Endometrium (tissue), 2 donors: ENCODE measurements around the gene MOB2.
"Not testable (repeated sequence)": the region's sequence is repeated elsewhere in the genome, so short reads cannot be mapped to it uniquely, and the experiment has no call there.

Source experiments
- FAIRE-seq: peaks from 2 replicates; lab custom pipeline; 2012; peaks lifted over from hg19 to GRCh38; lab: Jason Lieb, UNC
- donor health status: control.
- donor health status: control.

The MOB2 gene

DNA sequence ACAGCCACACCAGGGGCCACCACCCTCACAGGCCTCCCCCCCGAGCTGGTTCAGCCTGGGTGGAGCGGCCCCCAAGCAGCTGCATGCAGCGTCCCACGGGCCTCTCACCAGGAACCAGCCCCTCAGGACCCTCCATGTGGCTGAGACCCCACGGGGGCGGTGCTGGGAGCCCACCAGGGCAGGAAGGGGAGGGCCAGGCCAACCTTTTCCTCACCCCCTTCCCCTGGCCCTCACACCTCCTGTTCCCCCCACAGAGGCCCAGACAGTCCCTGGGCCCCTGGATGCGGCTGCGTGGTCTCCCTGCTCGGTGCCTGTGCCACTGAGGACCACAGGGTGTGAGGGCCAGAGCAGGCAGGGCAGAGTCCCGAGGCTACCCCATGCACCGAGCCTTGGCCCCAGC is 46.5 kb downstream of the MOB2 start:
- FAIRE-seq, result no peak

DNA sequence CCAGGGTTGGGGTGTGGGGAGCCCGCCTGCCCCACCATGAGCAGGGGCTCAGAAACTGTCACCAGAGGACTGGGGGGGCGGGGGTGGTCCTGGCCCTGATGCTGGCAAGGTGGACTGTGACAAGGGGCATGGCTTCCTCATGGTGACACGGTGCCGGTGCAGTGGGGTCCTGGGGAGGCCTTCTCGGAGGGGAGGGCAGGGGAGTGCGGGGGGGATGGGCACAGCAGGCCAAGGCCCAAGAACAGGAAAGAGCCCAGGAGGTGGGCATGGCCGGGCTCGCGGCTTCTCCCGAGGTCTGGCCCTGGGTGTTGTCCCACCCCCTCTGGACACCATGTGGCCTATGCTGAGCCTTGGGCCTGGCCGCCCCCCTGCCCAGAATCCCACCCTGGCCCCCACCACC is 47.2 kb downstream of the MOB2 start:
- FAIRE-seq, result no peak

DNA sequence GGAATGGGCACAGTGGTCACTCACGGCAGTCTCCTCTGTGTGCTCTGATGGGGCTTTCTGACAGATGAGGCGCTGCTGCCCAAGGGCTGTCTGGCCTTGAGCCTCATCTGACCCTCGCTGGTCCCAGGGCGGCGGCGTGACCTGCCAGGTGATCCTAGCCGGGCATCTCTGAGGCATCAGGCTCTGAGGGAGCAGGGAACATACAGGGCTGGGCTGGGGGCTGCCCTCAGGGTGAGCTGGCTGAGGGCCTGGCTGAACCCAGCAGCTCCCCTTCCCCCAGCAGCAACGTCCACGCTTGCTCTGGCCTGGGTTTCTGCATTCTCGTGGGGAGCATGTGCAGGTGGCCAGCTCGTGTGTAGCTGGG is 47.6 kb downstream of the MOB2 start:
- no peak for FAIRE-seq

DNA sequence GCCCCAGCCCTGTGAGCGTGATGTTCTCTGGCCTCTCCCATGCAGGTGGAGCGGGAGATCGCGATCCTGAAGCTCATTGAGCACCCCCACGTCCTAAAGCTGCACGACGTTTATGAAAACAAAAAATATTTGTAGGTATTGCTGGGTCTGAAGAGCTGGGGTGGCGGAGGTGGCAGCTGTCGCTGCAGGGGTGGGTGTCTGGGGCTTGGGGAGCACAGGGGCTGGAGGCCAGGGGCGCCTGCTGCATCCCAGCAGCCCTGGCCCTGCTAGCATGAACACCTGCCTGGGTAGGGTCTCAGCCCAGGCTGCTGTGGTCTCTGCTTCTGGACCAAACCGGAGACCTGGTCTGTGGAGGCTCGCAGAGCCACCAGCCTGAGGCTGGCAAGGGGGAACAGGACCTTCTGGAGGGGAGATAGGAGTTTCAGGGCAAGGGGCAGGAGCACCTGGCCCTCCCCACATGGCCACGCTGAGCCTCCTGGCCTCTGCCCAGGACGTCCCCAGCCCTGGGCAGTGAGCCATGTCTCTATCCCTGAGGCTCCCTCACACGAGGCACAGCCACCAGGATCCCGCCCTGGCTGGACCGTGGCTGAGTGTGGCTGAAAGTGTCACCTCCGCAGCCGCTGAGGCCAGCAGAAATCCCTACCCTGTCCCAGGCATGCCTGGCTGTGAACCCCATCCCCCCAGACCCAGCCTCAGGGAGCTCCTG is 48.2 kb downstream of the MOB2 start:
- FAIRE-seq, result no peak

DNA sequence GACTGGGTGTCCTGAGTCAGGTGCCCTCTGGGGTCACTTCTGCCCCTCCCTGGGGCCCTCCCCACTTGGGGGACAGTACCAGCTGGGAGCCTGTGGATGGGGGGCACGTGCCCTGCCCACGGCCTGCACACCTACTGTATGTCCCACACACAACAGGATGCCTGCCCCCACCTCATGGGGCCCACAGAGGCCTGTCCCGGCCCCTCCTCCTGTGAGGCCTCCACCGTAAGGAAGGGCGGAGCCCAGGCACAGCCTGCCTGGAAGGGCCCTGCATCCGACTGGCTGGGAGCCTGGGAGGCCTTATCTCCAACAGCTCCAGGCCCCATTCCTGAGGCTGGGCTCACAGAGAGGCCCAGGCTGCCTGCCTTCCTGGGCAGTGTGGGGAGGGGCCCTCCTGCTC is 49.1 kb downstream of the MOB2 start:
- no peak for FAIRE-seq

DNA sequence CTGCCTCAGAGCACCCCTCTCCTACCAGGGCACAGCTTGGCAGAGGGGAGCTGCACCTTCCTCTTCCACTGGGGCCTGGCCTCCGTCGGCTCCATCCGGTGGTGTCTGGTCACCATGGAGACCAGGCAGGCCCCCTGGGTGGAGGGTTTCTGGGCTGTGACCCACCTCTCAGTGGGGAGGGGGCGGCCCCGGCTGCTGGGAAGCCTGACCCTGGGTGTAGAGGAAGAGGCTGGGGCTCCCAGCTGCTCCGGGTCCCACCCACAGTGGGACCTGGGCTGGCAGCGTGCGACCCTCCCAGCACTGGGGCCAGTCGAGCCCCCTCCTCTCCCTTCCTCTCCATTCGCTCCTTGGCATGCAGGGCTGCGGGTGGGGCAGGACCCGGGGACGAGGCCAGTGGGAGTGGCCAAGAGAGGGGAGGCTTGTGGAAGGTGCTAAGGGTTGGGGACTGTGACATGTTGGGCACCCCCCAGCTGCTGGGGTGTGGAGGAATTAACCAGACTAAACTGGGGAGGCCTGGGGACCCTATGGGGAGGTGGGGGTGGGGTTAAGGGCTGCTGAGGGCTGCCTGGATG is 50.0 kb downstream of the MOB2 start:
- FAIRE-seq, result no peak

DNA sequence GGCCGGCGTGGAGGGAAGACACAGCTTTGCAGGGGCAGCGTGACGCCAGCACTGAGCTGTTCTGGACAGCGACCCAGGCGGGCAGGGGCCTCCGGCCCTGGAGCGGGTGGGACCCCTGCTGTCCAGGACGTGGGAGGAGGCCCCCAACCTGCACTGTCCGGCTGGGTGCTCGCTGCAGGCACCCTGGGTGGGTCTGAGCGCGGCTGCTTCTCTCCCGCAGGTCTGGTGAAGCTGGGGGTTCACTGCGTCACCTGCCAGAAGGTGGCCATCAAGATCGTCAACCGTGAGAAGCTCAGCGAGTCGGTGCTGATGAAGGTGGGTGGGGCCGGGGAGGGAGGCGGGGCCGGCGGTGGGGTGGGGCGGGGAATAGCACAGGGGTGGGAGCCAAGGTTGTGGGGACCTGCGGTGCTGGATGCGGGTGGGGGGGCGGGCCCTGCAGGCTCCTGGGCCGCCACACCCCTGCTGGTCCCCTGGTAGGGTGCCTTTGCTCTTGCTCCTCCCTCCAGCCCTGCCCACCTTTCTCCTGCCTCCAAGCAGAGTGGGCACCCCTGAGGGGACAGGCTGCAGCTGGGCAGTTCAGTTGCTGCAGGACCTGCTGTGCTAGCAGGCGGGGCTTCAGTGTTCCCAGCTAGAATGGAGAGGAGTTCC is 50.6 kb downstream of the MOB2 start:
- FAIRE-seq, result no peak

DNA sequence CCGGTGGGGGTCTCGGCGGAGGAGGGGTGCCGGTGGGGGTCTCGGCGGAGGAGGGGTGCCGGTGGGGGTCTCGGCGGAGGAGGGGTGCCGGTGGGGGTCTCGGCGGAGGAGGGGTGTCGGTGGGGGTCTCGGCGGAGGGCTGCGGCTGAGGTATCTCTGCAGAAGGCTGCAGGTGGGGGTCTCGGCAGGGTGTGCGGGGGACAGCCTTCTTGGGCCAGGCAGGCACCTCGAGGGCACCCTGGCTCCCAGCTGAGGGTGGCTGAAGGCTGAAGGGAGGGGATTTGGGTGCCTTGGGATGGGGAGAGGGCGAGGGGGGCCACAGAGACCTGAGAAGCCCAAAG is 51.1 kb downstream of the MOB2 start:
- FAIRE-seq, result not testable (repeated sequence)

DNA sequence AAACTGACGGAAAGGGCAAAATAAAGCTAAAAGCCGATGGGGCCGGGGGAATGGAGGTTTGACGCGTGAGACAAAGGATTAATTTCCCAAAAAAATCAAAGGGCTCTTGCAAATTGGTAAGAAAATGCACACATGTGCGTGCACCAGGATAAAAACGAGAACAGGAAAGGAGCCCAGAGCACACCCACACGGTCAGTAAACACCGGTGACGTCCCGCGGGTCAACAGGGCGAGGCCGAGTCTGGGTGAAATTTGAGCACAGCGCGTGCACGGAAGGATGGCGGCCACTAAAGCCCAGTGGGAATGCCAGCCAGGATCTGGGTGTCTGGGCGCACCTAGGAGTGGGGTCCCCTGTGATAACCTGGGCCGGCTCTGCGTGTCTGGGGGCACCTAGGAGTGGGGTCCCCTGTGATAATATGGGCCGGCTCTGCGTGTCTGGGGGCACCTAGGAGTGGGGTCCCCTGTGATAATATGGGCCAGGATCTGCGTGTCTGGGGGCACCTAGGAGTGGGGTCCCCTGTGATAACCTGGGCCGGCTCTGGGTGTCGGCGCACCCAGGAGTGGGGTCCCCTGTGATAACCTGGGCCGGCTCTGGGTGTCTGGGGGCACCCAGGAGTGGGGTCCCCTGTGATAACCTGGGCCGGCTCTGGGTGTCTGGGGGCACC is 52.5 kb downstream of the MOB2 start:
- no peak for FAIRE-seq

DNA sequence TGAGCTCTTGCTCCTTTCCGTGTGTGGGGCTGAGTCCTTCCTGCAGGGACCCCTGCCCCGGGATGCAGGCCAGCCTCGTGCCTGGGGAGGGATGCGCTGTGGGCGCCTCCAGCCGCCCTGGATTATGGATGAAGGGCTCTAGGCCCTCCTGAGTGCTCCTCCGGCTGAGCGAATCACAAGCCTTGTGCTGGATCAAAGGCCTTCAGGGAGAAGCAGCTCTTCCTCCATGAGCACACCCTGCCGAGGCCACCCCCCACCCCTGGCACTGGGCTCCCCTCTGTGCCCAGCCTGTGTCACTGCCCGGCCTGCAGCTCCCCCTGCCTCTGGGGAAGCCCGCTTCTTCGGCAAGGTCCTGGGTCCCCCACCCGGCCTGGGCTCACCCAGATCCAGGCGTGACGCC is 53.0 kb downstream of the MOB2 start:
- FAIRE-seq, result no peak

DNA sequence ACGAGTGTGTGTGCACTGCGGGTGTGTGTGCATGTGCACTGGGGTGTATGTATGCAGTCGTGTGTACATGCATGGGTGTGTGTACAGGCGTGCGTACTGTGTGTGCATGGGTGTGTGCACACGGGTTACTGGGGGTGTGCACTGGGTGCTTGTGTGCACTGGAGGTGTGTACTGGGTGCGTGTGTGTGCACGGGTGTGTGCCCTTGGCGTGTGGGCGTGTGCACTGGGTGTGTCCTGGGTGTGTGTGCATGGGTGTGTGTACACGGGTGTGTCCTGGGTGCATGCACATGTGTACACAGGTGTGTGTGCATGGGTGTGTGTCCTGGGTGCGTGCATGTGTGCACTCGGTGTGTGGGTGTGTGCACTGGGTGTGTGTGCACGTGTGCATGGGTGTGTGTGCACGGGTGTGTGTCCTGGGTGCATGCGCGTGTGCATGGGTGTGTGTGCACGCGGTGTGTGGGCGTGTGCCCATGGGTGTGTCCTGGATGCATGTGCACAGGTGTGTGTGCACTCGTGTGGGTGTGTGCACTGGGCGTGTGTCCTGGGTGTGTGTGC is 57.7 kb downstream of the MOB2 start:
- FAIRE-seq, result no peak

DNA sequence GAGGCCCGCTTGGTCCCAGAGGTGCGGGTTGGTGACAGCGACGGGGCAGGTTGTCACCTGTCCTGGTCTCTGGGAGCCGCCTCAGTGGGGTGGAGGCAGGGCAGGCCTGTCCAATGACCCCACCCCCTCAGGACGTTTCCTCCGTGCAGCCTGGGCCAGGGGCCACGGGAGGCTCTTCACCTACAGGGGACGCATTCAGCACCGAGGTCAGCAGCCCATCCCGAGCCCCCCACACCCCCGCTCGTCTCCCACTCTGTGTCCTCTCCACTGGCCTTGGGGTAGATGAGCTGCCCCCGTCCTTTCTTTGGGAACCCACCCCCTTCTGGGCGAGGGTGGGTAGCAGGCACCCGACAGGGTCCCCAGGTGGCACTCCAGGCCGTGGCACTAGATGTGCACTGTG is 61.1 kb downstream of the MOB2 start:
- FAIRE-seq, result no peak

DNA sequence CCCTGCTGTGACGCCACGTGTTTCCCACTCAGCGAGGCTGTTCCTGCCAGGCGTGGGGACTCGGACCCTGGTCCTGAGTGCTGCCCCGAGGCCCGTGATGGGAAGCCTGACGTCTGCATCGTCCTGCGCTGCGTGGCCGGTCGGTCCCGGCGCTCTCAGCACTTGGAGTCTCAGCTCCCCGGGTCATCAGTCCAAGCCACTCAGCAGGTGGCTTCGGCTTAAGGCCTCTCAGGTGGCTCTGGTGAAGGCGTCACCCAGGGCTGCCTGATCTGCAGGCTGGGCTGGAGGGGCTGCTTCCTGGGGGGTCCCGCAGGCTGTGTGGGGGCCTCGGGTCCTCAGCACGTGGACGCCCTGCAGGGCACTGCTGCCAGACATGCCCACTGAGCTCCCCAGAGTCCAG is 61.6 kb downstream of the MOB2 start:
- FAIRE-seq, result no peak

DNA sequence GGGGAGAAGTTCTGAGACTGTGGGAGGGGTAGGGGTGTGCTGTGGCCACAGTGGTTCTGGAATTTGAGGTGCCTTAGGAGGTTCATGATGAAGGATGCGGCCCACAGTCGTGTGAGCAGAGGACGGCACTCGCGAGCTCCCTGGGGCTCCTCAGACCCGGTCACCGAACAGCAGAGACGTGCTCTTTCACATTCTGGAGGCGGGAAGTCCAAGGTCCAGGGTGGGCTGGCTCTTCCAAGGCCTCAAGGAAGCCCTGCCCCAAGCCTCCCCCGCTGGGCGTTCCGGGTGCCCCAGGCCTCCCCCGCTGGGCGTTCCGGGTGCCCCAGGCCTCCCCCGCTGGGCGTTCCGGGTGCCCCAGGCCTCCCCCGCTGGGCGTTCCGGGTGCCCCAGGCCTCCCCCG is 63.2 kb downstream of the MOB2 start:
- FAIRE-seq, result not testable (repeated sequence)

DNA sequence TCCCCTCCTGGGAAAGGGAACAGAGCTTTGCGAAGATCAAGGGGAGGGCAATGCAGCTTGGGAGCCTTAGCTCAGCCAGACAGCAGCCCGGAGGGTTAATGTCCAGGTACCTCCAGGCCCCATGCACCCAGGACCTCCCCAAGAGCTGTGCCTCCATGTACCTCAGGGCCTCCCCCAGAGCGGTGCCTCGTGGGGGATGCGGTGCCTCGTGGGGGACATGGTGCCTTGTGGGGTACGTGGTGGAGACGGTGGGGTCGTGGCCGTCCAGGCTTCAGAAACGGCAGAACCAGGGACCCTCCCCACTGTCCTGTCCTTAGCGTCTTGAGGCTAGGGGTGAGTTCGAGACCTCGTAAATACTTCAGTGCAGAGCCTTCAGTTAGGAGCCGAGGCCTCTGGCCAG is 63.6 kb downstream of the MOB2 start:
- no peak for FAIRE-seq

DNA sequence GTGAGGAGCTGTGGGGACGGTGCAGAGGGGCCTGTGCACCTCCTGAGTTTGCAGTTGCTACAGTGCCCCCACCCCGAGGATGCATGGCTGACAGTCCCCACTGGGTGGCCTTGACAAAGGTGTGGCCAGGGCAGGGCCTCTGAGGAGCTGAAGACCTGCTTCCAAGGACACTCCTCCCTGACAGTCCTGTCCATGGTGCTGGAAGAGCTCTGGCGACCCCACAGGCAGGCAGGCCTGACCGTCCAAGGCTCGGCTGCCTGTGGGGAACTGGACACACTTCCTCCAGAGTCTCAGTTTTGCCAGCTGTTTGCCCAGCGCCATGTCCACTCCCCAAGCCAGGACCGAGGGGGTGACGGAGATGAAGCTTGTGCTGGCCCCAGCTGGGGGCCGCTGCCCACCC is 64.1 kb downstream of the MOB2 start:
- no peak for FAIRE-seq

DNA sequence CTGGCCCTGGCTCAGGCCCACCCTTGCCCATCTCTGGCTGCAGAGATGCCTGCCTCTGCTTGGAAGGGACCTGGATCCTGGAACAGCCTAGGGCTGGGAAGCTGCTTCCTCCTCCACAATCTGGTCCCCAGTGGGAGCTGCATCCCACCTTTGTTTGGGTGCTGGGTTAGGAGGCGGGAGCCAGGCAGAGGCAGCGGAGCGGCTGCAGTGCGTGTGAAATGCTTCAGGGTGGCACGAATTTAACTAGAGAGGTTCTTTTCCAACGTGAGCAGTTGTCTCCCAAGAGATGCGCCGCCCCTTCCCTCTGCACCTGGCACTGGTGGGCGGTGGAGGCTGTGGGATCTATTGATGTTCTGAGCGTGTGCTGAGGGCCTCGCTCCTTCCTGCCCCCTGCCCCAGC is 65.3 kb downstream of the MOB2 start:
- FAIRE-seq, result no peak

DNA sequence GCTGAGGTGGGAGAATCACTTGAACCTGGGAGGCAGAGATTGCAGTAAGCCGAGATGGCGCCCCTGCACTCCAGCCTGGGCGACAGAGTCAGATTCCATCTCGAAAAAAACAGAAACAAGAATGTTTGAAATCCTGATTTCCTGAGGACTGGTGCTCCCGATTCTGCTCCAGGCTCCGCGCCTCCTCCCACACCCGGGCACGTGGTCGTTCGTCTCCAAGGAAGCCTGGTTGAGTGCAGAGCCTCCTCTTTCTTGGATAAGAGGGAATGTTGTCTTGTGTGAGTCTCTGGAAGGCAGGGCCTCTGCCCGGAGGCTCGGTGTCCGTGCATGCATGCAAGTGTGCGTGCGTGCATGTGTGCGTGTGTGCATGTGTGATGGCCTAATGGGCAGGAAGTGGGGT is 66.8 kb downstream of the MOB2 start:
- FAIRE-seq, result no peak
